SK-N-SH treated with all-trans-retinoic acid at 6 μM for 48 hours (cell line): ENCODE data around the gene CUBN.

Source experiments
- ARNTL ChIP-seq: fragments of 450-650 bp; formaldehyde crosslinking; IDR thresholded peaks from 2 replicates; pipeline ENCODE4 v1.5.0; 2020; ENCODE audit warnings: low read depth, mild to moderate bottlenecking, moderate library complexity, borderline replicate concordance
- TCF4 ChIP-seq: fragments of 250-450 bp; sonication (Bioruptor Pico); IDR thresholded peaks from 2 replicates; pipeline ENCODE4 v1.8.0; 2021; ENCODE audit warnings: mild to moderate bottlenecking, moderate library complexity, borderline replicate concordance
- TOX ChIP-seq: fragments of 250-450 bp; sonication (Bioruptor Pico); IDR thresholded peaks from 2 replicates; pipeline ENCODE4 v1.8.0; 2021; ENCODE audit warnings: mild to moderate bottlenecking, moderate library complexity, borderline replicate concordance
- ZNF565 ChIP-seq: fragments of 450-650 bp; formaldehyde crosslinking; conservative IDR thresholded peaks from 2 replicates; pipeline ENCODE4 v1.5.0; 2020; ENCODE audit warnings: low read depth, mild to moderate bottlenecking, moderate library complexity
- ZNF70 ChIP-seq: fragments of 450-650 bp; formaldehyde crosslinking; IDR thresholded peaks from 2 replicates; pipeline ENCODE4 v1.5.0; 2020; ENCODE audit warnings: mild to moderate bottlenecking, moderate library complexity
- TF ChIP-seq, protein P1 (sequence below): fragments of 250-450 bp; sonication (Bioruptor Pico); IDR thresholded peaks from 2 replicates; pipeline ENCODE4 v1.8.0; 2020; ENCODE audit warnings: mild to moderate bottlenecking, moderate library complexity, borderline replicate concordance
- TF ChIP-seq, protein P2 (sequence below): fragments of 250-450 bp; sonication (Bioruptor Pico); IDR thresholded peaks from 2 replicates; pipeline ENCODE4 v1.5.0; 2020; ENCODE audit warnings: mild to moderate bottlenecking, moderate library complexity
- TF ChIP-seq, protein P3 (sequence below): fragments of 250-450 bp; sonication (Bioruptor Pico); IDR thresholded peaks from 2 replicates; pipeline ENCODE4 v1.5.1; 2020; ENCODE audit warnings: low read depth, mild to moderate bottlenecking, moderate library complexity
- TF ChIP-seq, protein P4 (sequence below): fragments of 250-450 bp; sonication (Bioruptor Pico); IDR thresholded peaks from 2 replicates; pipeline ENCODE4 v1.5.1; 2021; ENCODE audit warnings: mild to moderate bottlenecking, moderate library complexity

DNA sequence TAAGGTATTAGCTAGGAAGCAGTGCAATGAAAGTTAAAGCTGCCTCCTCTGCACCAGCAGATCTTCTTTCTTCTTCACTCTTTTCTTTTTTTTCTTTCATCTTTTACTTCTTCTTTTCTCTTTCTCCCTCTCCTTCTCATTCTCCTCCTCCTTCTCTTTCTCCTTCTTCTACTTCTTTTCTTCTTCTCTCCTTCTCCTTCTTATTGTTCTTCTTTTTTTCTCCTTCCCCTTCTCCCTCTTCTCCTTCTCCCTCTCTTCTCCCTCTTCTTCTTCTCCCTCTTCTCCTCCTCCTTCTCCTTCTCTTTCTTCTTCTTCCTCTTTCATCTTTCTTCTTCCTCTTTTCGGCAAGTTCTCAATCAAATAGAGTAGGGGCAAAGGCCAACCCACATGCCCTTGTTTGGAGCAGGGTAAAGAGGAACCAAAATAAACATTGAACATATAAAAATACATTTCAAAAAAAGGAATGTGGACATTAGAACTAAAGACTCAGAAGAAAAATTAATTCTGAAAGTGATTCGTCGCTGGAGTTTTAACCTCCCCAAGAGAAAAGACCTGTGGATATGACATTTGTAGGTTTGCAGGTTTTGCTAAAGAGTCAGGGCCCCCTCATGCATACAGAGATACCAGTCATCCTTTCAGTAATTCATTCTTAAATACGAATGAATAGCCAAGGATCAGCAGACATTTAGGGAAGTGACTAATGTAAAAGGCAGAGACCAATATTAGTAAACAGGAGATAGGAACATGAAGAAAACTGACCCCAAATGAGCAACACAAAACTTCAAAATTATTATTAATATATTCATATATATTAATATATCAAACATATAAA, 219.4 kb downstream of the CUBN start:
- TF ChIP-seq, protein P1, sequence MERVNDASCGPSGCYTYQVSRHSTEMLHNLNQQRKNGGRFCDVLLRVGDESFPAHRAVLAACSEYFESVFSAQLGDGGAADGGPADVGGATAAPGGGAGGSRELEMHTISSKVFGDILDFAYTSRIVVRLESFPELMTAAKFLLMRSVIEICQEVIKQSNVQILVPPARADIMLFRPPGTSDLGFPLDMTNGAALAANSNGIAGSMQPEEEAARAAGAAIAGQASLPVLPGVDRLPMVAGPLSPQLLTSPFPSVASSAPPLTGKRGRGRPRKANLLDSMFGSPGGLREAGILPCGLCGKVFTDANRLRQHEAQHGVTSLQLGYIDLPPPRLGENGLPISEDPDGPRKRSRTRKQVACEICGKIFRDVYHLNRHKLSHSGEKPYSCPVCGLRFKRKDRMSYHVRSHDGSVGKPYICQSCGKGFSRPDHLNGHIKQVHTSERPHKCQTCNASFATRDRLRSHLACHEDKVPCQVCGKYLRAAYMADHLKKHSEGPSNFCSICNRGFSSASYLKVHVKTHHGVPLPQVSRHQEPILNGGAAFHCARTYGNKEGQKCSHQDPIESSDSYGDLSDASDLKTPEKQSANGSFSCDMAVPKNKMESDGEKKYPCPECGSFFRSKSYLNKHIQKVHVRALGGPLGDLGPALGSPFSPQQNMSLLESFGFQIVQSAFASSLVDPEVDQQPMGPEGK (CRISPR knock-in tag) = no peak
- TF ChIP-seq TCF4 (no peak), ZNF70 (CRISPR knock-in tag) (no peak), ZNF565 (CRISPR knock-in tag) (no peak), TOX (CRISPR knock-in tag) (no peak), ARNTL (no peak)
- TF ChIP-seq, protein P2, sequence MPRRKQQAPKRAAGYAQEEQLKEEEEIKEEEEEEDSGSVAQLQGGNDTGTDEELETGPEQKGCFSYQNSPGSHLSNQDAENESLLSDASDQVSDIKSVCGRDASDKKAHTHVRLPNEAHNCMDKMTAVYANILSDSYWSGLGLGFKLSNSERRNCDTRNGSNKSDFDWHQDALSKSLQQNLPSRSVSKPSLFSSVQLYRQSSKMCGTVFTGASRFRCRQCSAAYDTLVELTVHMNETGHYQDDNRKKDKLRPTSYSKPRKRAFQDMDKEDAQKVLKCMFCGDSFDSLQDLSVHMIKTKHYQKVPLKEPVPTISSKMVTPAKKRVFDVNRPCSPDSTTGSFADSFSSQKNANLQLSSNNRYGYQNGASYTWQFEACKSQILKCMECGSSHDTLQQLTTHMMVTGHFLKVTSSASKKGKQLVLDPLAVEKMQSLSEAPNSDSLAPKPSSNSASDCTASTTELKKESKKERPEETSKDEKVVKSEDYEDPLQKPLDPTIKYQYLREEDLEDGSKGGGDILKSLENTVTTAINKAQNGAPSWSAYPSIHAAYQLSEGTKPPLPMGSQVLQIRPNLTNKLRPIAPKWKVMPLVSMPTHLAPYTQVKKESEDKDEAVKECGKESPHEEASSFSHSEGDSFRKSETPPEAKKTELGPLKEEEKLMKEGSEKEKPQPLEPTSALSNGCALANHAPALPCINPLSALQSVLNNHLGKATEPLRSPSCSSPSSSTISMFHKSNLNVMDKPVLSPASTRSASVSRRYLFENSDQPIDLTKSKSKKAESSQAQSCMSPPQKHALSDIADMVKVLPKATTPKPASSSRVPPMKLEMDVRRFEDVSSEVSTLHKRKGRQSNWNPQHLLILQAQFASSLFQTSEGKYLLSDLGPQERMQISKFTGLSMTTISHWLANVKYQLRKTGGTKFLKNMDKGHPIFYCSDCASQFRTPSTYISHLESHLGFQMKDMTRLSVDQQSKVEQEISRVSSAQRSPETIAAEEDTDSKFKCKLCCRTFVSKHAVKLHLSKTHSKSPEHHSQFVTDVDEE (CRISPR knock-in tag) = no peak
- TF ChIP-seq, protein P3, sequence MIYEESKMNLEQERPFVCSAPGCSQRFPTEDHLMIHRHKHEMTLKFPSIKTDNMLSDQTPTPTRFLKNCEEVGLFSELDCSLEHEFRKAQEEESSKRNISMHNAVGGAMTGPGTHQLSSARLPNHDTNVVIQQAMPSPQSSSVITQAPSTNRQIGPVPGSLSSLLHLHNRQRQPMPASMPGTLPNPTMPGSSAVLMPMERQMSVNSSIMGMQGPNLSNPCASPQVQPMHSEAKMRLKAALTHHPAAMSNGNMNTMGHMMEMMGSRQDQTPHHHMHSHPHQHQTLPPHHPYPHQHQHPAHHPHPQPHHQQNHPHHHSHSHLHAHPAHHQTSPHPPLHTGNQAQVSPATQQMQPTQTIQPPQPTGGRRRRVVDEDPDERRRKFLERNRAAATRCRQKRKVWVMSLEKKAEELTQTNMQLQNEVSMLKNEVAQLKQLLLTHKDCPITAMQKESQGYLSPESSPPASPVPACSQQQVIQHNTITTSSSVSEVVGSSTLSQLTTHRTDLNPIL (CRISPR knock-in tag) = no peak
- TF ChIP-seq, protein P4, sequence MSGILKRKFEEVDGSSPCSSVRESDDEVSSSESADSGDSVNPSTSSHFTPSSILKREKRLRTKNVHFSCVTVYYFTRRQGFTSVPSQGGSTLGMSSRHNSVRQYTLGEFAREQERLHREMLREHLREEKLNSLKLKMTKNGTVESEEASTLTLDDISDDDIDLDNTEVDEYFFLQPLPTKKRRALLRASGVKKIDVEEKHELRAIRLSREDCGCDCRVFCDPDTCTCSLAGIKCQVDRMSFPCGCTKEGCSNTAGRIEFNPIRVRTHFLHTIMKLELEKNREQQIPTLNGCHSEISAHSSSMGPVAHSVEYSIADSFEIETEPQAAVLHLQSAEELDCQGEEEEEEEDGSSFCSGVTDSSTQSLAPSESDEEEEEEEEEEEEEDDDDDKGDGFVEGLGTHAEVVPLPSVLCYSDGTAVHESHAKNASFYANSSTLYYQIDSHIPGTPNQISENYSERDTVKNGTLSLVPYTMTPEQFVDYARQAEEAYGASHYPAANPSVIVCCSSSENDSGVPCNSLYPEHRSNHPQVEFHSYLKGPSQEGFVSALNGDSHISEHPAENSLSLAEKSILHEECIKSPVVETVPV (CRISPR knock-in tag) = no peak
